ENCODE measurements around the gene MIDN. TPM values are rescaled to one million over a fixed set of nuclear protein-coding genes. Genes with fewer than 3 reads are reported as not detected.

Gene MIDN
- total RNA-seq, 1 experiment from 2014 or later, result 118 TPM

GRCh38 chr19:1271528-1272422 is 23.4 kb downstream of the MIDN start:
- no peaks in the 10 kb centered on the region for H3K27me3 ChIP-seq (ENCODE audit: control insufficient read depth, insufficient read depth, low read length)
- ATAC-seq (no peak), DNase-seq (ENCODE audit: low read depth, low spot score) (no peak)
- H3K36me3 ChIP-seq (ENCODE audit: control insufficient read depth, insufficient read depth, low read length), result no peaks in the 10 kb centered on the region; the same call in 1 of the 2 replicates
- no peak for TF ChIP-seq REST (IDR thresholded peaks at IDR 0.05; ENCODE audit: insufficient read depth in 1 of 2, low read depth in 2 of 2, low read length in 1 of 2)
- 0 out of 2 replicates have a peak, but pooled peaks have one; percentile 12 for TF ChIP-seq POLR2AphosphoS5 (IDR thresholded peaks at IDR 0.05; ENCODE audit: low read depth, low read length)
- BruUV-seq (replicated peaks), result no TSS peak
- intact Hi-C loops (cut with micrococcal nuclease; ENCODE audit: unreplicated experiment), result loop anchor here (10.0 kb wide), 1 partner anchor 103 kb away; no protein-coding TSS in a partner anchor
- peaks cover 33% of the 10 kb centered on the region for H3K4me1 ChIP-seq (ENCODE audit: control insufficient read depth, insufficient read depth, low read length)
- H3K9me3 ChIP-seq (ENCODE audit: control insufficient read depth, insufficient read depth, low read depth, low read length), result no peaks in the 10 kb centered on the region
- ChIA-PET POLR2A (no interaction called here), CTCF (no interaction called here)
- in situ Hi-C loops (cut with HindIII; ENCODE audit: low pct_unique_long_range_greater_than_20kb, low sequenced_read_pairs), result no loop called here
- H3K27ac ChIP-seq (ENCODE audit: low read length), result peak overlapping the region; percentile 69
- no peak overlapping the region for H3K4me3 ChIP-seq (ENCODE audit: low read depth in 2 of 2, low read length in 2 of 2)

DNA sequence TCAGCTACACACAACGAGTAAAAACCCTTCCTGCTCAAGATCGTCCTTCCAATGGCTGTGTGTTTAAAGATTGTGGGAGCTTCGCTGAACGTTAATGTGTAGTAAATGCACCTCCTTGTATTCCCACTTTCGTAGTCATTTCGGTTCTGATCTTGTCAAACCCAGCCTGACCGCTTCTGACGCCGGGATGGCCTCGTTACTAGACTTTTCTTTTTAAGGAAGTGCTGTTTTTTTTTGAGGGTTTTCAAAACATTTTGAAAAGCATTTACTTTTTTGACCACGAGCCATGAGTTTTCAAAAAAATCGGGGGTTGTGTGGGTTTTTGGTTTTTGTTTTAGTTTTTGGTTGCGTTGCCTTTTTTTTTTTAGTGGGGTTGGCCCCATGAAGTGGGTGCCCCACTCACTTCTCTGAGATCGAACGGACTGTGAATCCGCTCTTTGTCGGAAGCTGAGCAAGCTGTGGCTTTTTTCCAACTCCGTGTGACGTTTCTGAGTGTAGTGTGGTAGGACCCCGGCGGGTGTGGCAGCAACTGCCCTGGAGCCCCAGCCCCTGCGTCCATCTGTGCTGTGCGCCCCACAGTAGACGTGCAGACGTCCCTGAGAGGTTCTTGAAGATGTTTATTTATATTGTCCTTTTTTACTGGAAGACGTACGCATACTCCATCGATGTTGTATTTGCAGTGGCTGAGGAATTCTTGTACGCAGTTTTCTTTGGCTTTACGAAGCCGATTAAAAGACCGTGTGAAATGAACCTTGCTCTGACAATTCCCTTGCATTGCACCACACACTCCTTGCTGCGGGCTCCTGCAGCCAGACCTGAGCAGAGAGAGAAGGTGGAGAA is 24.3 kb downstream of the MIDN start:
- in situ Hi-C loops (cut with HindIII; ENCODE audit: low pct_unique_long_range_greater_than_20kb, low sequenced_read_pairs) (no loop called here), intact Hi-C loops (cut with micrococcal nuclease; ENCODE audit: unreplicated experiment) (loop anchor here (10.0 kb wide), 1 partner anchor 102 kb away; no protein-coding TSS in a partner anchor)
- no peak overlapping the region for H3K4me3 ChIP-seq (ENCODE audit: low read depth in 2 of 2, low read length in 2 of 2)
- H3K27me3 ChIP-seq (ENCODE audit: control insufficient read depth, insufficient read depth, low read length), result no peaks in the 10 kb centered on the region
- H3K9me3 ChIP-seq (ENCODE audit: control insufficient read depth, insufficient read depth, low read depth, low read length), result no peaks in the 10 kb centered on the region
- no peak for ATAC-seq
- no peak for DNase-seq (ENCODE audit: low read depth, low spot score)
- peaks cover 35% of the 10 kb centered on the region for H3K4me1 ChIP-seq (ENCODE audit: control insufficient read depth, insufficient read depth, low read length)
- peak overlapping the region; percentile 69 for H3K27ac ChIP-seq (ENCODE audit: low read length)
- BruUV-seq (replicated peaks), result no TSS peak
- TF ChIP-seq TCF7L2 (IDR thresholded peaks at IDR 0.05; ENCODE audit: low read depth, low read length) (no peak), REST (IDR thresholded peaks at IDR 0.05; ENCODE audit: insufficient read depth in 1 of 2, low read depth in 2 of 2, low read length in 1 of 2) (no peak), POLR2AphosphoS5 (IDR thresholded peaks at IDR 0.05; ENCODE audit: low read depth, low read length) (no peak), SIN3A (IDR thresholded peaks at IDR 0.05; ENCODE audit: borderline replicate concordance, insufficient read depth, low read depth, low read length) (no peak)
- TF ChIP-seq, protein P1, sequence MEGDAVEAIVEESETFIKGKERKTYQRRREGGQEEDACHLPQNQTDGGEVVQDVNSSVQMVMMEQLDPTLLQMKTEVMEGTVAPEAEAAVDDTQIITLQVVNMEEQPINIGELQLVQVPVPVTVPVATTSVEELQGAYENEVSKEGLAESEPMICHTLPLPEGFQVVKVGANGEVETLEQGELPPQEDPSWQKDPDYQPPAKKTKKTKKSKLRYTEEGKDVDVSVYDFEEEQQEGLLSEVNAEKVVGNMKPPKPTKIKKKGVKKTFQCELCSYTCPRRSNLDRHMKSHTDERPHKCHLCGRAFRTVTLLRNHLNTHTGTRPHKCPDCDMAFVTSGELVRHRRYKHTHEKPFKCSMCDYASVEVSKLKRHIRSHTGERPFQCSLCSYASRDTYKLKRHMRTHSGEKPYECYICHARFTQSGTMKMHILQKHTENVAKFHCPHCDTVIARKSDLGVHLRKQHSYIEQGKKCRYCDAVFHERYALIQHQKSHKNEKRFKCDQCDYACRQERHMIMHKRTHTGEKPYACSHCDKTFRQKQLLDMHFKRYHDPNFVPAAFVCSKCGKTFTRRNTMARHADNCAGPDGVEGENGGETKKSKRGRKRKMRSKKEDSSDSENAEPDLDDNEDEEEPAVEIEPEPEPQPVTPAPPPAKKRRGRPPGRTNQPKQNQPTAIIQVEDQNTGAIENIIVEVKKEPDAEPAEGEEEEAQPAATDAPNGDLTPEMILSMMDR (IDR thresholded peaks at IDR 0.05), result no peak
- no peaks in the 10 kb centered on the region; the same call in 1 of the 2 replicates for H3K36me3 ChIP-seq (ENCODE audit: control insufficient read depth, insufficient read depth, low read length)
- POLR2A ChIA-PET, result interaction anchor here (0.6 kb wide), 1 partner anchor 133 kb away, joined by 5 read pairs; no protein-coding TSS in a partner anchor
- CTCF ChIA-PET, result no interaction called here

All from Panc1 (cell line).